Glutamatergic neuron (in vitro differentiated cells): ENCODE data around the gene RFK. TPM values are rescaled to one million over a fixed set of nuclear protein-coding genes. Genes with fewer than 3 reads are reported as not detected.

Experiments used
- DNase-seq: peaks from one replicate; pipeline ENCODE4 v3.0.0; 2022
- H3K27ac Mint-ChIP-seq: one replicate; pipeline ENCODE4 v1.8.0; 2020; ENCODE audit warnings: mild to moderate bottlenecking, mixed read lengths, inconsistent platforms; ENCODE audit not compliant: unreplicated experiment
- H3K27me3 Mint-ChIP-seq: one replicate; pipeline ENCODE4 v1.8.0; 2020; ENCODE audit warnings: mild to moderate bottlenecking, moderate library complexity, mixed read lengths, inconsistent platforms; ENCODE audit not compliant: unreplicated experiment
- H3K36me3 Mint-ChIP-seq: one replicate; pipeline ENCODE4 v1.8.0; 2020; ENCODE audit warnings: mild to moderate bottlenecking, mixed read lengths, inconsistent platforms; ENCODE audit not compliant: unreplicated experiment
- H3K4me1 Mint-ChIP-seq: one replicate; pipeline ENCODE4 v1.8.0; 2020; ENCODE audit warnings: mild to moderate bottlenecking, low read depth, mixed read lengths, inconsistent platforms; ENCODE audit not compliant: unreplicated experiment
- H3K4me3 Mint-ChIP-seq: one replicate; pipeline ENCODE4 v1.8.0; 2020; ENCODE audit warnings: mild to moderate bottlenecking, mixed read lengths, inconsistent platforms; ENCODE audit not compliant: unreplicated experiment
- H3K9me3 Mint-ChIP-seq: one replicate; pipeline ENCODE4 v1.8.0; 2020; ENCODE audit warnings: mild to moderate bottlenecking, moderate library complexity, mixed read lengths, inconsistent platforms; ENCODE audit not compliant: unreplicated experiment
- CTCF ChIP-seq: fragments of 200-600 bp; sonication (generic); IDR thresholded peaks from one replicate; pipeline ENCODE4 v1.5.0; 2021; ENCODE audit not compliant: partially characterized antibody, unreplicated experiment
- total RNA-seq: library from RNA; stranded (reverse); fragmentation: NEBNext Ultra II Directional; extraction: Animal tissue kit (Norgen Biotek cat#: 25700); gene quantifications from one replicate; pipeline ENCODE4 v1.2.1, GENCODE V29; 2021; ENCODE audit not compliant: unreplicated experiment

The RFK gene
- total RNA-seq, 1 donor from 2014 or later = 12.7 TPM

DNA sequence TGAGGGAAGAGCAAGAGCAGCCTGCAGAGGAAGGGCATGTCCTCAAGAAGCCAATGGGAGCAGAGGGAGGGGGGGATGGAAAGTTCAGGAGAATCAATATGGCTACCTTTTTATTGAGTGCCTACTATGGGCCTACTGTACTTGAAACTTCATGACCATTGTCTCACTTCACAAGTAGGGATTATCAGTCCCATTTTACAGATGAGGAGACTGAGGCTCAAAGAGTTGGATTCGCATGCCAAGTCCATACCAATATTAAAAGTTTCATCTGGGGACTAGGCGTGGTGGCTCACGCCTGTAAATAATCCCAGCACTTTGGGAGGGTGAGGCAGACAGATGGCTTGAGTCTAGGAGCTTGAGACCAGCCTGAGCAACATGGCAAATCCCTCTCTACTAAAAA, 40.0 kb downstream of the RFK start:
- TF ChIP-seq CTCF = no peak
- Mint-ChIP-seq H3K27me3 (no peaks in the 10 kb centered on the region), H3K36me3 (no peaks in the 10 kb centered on the region), H3K4me1 (no peaks in the 10 kb centered on the region), H3K9me3 (no peaks in the 10 kb centered on the region), H3K4me3 (no peak overlapping the region), H3K27ac (no peak overlapping the region)
- no peak for DNase-seq

DNA sequence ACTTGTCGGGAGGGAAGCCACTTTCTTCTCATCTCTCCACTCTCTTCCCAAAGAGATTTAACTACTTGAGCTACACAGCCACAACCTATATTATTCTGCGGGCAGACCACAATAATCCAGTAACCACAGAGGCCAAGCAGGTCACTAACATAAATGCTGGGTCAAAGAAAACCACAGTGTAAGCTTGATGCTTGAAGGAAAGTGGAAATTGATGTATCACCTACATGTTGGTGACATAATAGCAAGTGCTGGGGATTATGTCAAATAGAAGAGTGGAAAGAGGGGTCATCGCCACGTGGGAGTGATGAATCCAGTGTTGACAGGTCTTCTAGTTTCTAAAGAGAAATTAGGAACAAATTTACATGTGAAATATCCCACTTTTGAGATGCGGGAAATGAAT, 40.9 kb downstream of the RFK start:
- Mint-ChIP-seq H3K27me3 (no peaks in the 10 kb centered on the region), H3K27ac (no peak overlapping the region), H3K4me1 (no peaks in the 10 kb centered on the region), H3K36me3 (no peaks in the 10 kb centered on the region), H3K9me3 (no peaks in the 10 kb centered on the region), H3K4me3 (no peak overlapping the region)
- DNase-seq = no peak
- TF ChIP-seq CTCF = no peak

- no peaks in the 10 kb centered on the region for H3K27me3 Mint-ChIP-seq
- no peak overlapping the region for H3K27ac Mint-ChIP-seq
- no peak overlapping the region for H3K4me3 Mint-ChIP-seq
- no peak for DNase-seq
- TF ChIP-seq CTCF = no peak
- no peaks in the 10 kb centered on the region for H3K9me3 Mint-ChIP-seq
- peaks cover 2% of the 10 kb centered on the region for H3K4me1 Mint-ChIP-seq
- no peaks in the 10 kb centered on the region for H3K36me3 Mint-ChIP-seq
Measured at GRCh38 chr9:76352026-76352620, 42.1 kb downstream of the RFK start.

DNA sequence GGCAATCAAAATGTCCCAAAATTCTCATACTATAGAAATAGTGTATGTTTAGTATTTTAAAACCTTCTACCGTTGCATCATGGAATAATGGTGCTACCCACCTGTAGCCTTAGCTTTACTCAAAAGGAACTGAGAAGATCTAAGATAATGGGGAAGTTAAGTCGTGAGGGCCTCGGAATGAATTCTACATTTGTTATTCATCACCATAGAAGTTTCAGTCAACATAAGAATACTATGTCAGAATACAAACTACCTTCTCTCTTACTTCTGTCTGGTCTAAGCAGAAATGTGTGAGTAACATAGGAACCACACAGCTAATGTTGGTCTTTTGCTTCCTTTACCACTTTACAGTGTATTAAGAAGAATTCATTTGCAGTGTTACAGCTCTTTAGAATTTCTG, 43.2 kb downstream of the RFK start:
- TF ChIP-seq CTCF = no peak
- H3K4me3 Mint-ChIP-seq = no peak overlapping the region
- H3K9me3 Mint-ChIP-seq = no peaks in the 10 kb centered on the region
- H3K4me1 Mint-ChIP-seq = peaks cover 4% of the 10 kb centered on the region
- H3K27ac Mint-ChIP-seq = no peak overlapping the region
- no peaks in the 10 kb centered on the region for H3K36me3 Mint-ChIP-seq
- no peak for DNase-seq
- no peaks in the 10 kb centered on the region for H3K27me3 Mint-ChIP-seq

GRCh38 chr9:76349865-76350264, 44.4 kb downstream of the RFK start:
- no peak overlapping the region for H3K4me3 Mint-ChIP-seq
- H3K9me3 Mint-ChIP-seq = no peaks in the 10 kb centered on the region
- peaks cover 4% of the 10 kb centered on the region for H3K4me1 Mint-ChIP-seq
- no peaks in the 10 kb centered on the region for H3K36me3 Mint-ChIP-seq
- H3K27me3 Mint-ChIP-seq = no peaks in the 10 kb centered on the region
- TF ChIP-seq CTCF = no peak
- H3K27ac Mint-ChIP-seq = no peak overlapping the region
- DNase-seq = no peak
